ENCODE results near the gene RPS27. TPM values are rescaled to one million over a fixed set of nuclear protein-coding genes. Genes with fewer than 3 reads are reported as not detected.

The RPS27 gene
- total and polyA plus RNA-seq, 2 of the 13 experiments (the other 11 are each of a cell fraction or from before 2014, with no cell fraction given) = 3,737 to 9,964 TPM

GRCh38 chr1:153977250-153978240 is 13.0 kb upstream of the RPS27 start, which contains the start of gene JTB (continued):
- TF ChIP-seq ZNF691 (CRISPR knock-in tag; IDR thresholded peaks at IDR 0.05; ENCODE audit: borderline replicate concordance, low read depth) (peak; percentile 54; the same call in 1 of the 2 replicates), ZBTB38 (CRISPR knock-in tag; IDR thresholded peaks at IDR 0.05) (peak; percentile 58; the same call in 1 of the 2 replicates), ZNF777 (CRISPR knock-in tag; IDR thresholded peaks at IDR 0.05) (peak; percentile 83), ZNF101 (CRISPR knock-in tag; IDR thresholded peaks at IDR 0.05; ENCODE audit: borderline replicate concordance, low read depth) (0 out of 2 replicates have a peak, but pooled peaks have one; percentile 26), ZNF18 (CRISPR knock-in tag; IDR thresholded peaks at IDR 0.05; ENCODE audit: insufficient replicate concordance) (peak; percentile 52), SMYD3 (CRISPR knock-in tag; IDR thresholded peaks at IDR 0.05) (peak; percentile 81), ZNF317 (CRISPR knock-in tag; IDR thresholded peaks at IDR 0.05) (peak; percentile 14; the same call in 1 of the 2 replicates), MAFK (conservative IDR thresholded peaks at IDR 0.05 in 1 of 2, IDR thresholded peaks at IDR 0.05 in 1 of 2; ENCODE audit: low read length in 2 of 2) (no peak), PRPF4 (IDR thresholded peaks at IDR 0.05; ENCODE audit: low read depth, low read length, poor library complexity, severe bottlenecking) (no peak), GLMP (CRISPR knock-in tag; IDR thresholded peaks at IDR 0.05; ENCODE audit: borderline replicate concordance) (no peak), LRRFIP1 (CRISPR knock-in tag; conservative IDR thresholded peaks at IDR 0.05) (no peak), NBN (conservative IDR thresholded peaks at IDR 0.05) (no peak), ZSCAN30 (CRISPR knock-in tag; IDR thresholded peaks at IDR 0.05) (no peak), SPEN (CRISPR knock-in tag; IDR thresholded peaks at IDR 0.05; ENCODE audit: low read depth) (peak; percentile 65), ZNF276 (CRISPR knock-in tag; IDR thresholded peaks at IDR 0.05; ENCODE audit: low read depth) (no peak; the same call in 1 of the 2 replicates), ZNF468 (CRISPR knock-in tag; IDR thresholded peaks at IDR 0.05) (no peak)
